Erythroblast (primary cell): ENCODE results near the gene HDAC4.

Source experiments
- GATA1 ChIP-seq: IDR thresholded peaks from 2 replicates; pipeline ENCODE4 v1.6.1; 2011; ENCODE audit warnings: low read depth, mild to moderate bottlenecking, control low read depth, low read length, moderate library complexity
- POLR2A ChIP-seq: IDR thresholded peaks from 2 replicates; pipeline ENCODE4 v1.6.1; 2011; ENCODE audit warnings: mild to moderate bottlenecking, low read length

DNA sequence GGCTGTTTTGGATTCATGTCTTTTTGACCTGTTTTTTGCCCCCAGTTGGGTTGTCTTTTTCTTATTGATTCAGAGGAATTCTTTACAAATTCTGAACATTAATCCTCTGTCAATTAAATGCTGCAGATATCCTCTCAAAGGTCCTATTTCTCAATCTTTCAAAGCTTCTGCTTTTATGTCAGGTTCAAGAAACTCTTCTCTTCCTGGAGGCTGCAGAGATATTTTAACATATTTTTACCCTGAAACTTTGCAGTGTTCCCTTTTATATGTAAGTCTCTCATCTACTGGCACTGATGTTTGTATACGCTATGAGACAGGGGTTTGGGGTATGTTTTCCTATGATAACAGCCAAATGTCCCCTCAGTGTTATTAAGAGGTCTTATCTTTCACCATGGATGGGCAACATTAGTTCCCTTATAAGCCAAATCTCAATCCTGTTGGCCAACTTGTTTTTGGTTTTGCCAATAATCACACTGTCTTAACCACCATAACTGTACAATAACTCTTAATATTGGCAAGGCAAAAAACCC, 159.3 kb downstream of the HDAC4 start:
- TF ChIP-seq POLR2A (no peak), GATA1 (no peak)
